ENCODE measurements around the gene COL4A2.

- TF ChIP-seq CTCF (conservative IDR thresholded peaks at IDR 0.05; ENCODE audit: low read depth, low read length) (no peak), EZH2phosphoT487 (IDR thresholded peaks at IDR 0.05; ENCODE audit: borderline replicate concordance, low read length) (no peak), EZH2 (IDR thresholded peaks at IDR 0.05; ENCODE audit: low read length, unreplicated experiment) (no peak)
Observed at GRCh38 chr13:110456550-110456949, 149.5 kb downstream of the COL4A2 start.
